Activated CD4-positive, alpha-beta T cell treated with anti-CD3 and anti-CD28 coated beads for 1 hour (primary cell): ENCODE results near the gene CNKSR3.

Source experiments
- DNase-seq: peaks from one replicate; pipeline ENCODE4 v3.0.0-alpha.2; 2020

Gene CNKSR3

DNA sequence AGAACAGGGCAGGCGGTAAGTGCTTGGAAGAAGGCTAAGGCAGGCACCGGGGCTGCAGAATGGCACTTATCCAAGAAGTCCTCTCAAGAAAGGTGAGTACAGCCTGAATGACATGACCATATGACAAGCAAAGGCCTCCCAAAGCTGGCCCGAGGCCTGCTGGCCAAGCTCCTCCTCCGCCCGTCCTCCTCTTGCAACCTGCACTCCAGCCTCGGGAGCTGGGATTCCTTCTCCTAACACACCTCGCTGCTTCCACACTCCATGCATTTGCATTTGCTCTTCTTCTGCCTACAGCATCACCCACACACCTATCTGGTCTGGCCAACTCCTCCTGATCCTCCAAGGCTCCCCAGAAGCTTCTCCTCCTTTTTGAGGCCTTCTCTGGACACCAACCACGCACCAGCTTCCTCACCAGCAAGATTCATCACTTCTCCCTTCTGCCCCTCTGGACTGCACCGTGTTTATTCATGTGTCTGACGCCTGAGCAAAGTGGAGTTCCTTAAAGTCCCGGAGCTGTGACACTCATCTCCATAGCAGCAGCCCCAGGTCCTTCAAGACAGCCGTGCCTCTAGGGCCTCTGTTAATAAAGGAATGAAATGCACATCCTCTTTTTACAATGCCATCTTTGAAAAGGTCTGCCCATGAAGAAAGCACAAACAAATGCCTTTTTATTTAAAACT is 32.3 kb downstream of the CNKSR3 start:
- no peak for DNase-seq

DNA sequence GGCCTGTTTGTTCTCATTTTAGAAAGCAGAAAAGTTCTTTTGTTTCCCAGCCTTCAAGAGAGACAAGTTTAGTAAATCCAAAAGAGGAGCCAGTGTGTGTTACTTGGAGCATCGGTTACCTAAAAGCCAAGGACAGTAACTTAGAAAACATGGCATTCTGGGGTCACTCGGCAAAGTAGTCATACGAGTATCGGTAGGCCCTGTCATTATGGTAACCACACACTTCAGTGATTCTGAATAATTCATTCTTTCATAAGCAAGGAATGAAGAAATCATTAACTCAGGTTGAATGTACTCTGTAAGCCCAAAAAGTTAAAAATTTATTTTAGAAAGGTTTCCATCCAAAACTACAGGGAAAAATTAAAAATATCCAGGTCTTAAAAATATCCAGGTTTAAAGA is 34.0 kb downstream of the CNKSR3 start:
- no peak for DNase-seq

DNA sequence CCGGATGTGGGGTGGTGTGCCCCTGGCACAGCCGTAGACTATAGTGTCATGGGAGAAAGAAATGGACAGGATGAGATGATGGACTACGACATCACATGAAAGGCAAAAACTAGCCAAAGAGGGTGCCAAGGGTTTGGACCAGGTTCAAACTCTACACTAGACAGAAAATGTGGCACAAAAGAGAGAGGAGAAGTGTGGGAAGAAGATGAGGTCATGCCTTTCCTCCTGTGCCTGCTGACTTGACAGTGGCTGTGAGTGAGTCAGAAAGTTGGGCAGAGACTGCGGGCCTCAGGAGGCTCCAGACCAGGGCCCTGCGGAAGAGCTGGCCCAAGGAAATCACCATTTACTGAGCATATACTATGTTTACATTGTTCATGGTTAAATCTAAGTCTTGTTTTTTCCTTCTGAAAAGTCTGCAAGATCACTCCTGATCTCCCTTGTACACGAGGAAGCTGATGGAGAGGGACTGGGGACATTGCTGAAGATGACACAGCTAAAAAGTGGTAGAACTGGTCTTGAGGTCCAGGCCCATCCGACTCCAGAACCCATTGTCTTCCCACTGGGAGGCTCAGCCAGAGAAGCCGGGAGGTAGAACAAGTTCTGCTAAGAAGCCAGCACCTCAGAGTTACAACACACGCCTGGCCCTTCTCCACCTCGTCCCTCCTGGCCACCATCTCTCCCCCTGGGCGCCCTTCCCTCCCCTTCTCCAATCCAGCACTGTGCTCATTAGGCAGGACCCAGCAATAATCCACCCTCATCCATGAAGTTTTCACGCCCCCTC is 35.6 kb downstream of the CNKSR3 start:
- DNase-seq, result no peak

DNA sequence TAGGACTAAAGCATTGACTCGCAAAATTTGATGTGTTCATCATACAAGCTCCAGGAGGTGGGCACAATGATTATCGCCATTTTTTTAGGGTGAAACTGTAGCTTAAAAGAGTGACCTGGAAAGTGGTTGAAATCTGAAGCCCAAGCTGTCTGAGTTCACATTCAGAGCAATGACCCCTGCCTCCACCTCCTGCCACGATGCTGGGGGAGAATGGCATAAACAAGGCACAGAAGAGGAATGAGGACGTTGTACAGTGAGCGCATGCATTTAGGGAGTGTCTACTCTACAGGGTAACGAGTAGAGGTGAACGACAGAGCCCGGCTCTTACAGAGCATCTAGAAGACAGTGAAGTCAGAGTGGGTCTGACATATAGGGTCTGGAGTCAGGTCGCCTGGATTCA is 37.2 kb downstream of the CNKSR3 start:
- no peak for DNase-seq

DNA sequence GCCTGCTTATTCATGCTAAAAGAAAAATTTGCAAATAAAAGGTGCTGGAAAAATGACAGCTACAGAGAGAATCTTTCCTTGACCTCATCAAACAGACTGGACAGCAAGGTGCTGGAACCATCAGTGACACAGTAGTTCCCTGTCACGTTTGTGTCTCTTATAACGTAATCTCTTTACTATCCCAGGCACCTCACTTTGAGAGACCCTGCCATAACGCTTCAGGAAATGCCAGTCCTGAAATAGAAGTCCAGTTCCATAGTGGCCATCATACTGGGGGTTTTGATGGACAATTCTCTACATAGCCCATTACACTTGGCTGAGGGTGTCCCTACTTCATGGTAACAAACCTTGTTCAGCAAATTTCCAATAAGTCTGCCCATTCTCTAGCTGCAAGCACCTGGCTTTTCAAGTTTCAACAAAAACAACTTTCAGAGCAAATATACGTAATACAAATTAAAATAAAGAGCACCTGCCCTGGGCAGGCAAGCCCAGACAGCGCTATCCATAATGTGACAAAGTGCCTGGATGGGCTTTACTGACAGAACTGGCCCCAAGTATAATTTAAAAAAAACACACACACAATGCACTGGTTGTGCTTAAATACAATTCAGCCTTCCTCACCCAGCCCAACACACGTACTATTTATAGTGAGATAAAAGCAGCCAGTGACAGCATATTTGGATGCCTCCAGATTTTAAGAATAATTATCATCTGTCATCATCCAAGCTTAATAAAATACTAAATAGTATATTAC is 38.7 kb downstream of the CNKSR3 start:
- DNase-seq, result no peak

DNA sequence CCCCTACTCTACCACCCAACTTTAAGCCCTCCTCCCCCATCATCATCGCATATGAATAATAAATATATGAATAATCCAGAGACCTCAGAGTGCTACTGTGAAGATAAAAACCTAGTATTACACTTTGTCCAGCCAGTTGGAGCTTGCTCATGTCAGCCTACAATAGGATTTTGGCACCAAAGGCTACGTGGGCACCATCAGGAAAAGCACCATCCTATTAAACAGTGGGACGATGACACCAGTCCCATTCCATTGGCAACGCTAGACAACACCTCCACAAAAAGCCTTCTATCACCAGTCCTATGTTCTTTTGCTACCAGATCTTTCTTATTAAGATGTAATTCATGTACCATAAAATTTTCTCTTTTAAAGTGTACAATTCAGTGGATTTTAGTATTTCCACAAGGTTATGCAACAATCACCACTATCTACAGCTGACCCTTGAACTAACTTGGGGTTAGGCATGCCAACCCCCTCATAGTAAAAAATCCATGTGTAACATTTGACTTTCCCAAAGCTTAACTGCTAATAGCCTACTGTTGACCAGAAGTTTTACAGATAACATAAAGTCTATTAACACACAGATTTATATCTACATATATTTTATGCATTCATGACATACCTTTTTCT is 41.1 kb downstream of the CNKSR3 start:
- no peak for DNase-seq

DNA sequence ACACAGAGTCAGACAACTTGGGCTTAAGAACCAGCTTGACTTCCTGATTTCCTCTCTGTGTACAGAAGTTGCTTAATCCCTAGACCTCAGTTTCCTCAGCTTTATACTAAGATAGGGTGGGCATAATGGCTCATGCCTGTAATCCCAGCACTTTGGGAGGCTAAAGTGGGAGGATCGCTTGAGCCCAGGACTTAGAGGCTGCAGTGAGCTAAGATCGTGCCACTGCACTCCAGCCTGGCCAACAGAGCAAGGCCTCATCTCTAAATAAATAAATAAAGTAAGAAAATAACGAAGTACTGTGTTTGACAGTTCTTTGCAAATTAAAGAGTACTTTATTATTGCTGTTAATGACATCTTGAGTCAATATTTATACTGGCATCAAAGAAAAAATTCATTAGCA is 41.7 kb downstream of the CNKSR3 start:
- no peak for DNase-seq

DNA sequence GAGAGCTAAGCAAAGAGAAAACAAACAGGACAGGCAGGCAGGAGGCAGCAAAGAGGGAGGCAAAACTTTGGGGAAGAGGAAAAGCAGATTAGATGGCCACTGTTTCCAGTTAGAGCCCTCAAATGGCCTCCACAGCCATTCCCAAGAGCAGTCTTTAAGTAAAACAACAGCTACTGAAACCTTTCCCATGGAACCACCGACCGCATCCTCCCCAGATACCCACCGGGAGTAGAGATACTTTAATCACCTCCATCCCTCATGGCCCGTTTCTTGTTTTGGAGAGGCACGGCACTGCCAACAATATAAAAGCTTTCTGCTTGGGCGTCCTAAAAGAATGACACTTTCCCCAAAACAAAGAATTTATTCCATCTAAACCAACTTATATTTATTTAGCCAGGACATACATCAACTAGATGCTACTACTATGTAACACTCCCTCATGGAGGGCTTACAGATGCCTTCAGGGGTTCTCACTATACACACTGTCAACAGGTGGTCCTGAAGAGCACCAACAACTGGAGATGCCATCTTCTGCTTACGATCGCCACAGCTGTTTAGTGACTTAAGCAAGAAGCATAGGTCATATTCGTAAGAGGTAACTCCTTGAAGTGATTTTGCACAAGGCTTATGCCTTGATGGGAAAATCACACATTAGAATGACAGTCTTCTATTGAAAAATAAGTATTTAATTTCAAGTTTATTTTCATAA is 43.4 kb downstream of the CNKSR3 start:
- DNase-seq, result no peak

DNA sequence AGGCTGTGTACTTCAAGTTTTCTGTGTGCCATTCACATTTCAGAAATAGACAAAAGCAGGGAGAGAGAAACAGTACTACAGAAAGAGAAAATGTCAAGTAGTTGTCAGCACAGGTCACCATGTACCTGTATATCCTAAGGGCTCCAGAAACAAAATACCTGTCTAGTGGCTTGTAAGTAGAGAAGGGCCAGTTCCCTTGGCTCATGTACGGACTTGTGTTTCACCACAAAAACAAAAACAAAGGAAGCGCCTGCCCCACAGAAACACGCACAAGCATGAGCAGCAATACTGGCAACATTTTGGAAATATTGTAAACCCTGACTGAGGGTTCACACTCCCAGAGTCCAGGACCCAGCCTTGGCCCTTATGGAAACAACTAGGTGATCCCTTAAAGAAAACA is 44.3 kb downstream of the CNKSR3 start:
- DNase-seq, result no peak

DNA sequence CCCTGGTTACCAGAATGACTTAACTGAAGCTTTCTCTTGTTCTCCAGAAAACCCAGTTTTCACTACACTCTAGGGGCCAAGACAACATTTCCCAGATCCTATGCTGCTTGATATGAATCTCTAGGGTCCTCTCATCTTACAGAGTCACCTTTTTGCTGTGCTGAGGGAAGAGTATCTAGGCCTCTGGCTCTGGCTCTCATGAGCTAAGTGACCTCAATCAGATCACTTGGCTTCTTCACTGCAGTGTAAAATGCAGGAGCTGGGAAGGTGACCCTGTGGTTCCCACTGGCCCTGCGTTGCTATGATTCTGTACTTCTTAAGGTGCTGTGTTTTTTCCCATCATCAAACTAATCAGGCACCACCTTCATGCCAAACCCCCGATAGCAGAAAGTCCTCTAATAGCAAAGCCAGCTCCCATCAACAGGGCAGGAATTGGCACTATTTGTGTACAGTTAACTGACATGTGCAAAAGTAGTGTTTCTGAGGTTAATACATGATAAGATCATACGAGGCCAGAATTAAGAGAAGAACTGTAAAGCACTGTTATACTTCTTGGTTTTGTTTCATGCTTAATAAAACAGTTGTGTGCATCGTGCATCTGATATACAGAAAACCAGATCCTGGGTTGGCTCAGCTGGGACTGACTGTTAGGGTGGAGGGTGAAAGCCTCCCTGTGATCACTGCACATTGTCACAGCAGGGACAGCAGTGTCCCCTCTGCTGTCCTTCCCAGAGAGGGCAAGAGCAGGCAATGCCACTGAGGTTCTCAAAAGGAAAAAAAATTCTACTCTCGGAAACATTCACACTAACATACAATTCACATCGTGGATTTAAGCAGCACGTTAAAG is 46.7 kb downstream of the CNKSR3 start:
- no peak for DNase-seq

DNA sequence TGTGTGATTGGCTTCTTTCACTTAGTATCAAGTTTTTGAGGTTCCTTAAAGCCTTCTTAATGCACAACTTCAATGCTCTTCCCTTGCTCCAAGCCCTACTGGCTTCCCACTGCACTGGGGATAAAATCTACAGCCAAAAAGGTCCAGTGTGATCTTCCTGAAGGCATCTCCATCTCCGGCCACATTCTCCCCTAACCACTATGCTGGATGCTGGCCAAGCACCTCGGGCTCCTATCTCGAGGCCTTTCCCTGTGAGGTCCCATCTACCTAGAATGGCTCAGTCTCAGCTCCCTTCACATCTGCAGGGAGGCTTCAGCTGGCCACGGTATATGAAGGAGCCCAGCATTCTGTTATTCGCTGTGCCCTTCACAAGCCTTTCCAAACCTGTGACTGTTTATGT is 48.1 kb downstream of the CNKSR3 start:
- no peak for DNase-seq

DNA sequence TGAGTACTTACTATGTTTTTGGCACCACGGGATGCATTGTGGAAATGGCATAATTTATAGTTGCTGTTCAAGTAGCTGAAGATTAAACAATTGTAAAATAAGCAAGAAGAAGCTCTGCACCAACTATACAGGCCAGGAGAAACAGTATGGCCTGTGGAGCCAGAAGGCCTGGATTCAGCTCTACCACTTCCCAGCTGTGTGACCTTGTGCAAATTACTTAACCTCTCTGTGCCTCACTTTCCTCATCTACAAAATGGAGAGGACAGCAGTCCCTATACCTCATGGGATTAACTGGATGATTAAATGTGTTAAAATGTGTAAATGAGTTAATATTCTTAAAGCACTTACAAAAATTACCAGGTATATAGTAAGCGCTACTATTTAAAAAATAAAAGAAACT is 49.1 kb downstream of the CNKSR3 start:
- DNase-seq, result no peak

DNA sequence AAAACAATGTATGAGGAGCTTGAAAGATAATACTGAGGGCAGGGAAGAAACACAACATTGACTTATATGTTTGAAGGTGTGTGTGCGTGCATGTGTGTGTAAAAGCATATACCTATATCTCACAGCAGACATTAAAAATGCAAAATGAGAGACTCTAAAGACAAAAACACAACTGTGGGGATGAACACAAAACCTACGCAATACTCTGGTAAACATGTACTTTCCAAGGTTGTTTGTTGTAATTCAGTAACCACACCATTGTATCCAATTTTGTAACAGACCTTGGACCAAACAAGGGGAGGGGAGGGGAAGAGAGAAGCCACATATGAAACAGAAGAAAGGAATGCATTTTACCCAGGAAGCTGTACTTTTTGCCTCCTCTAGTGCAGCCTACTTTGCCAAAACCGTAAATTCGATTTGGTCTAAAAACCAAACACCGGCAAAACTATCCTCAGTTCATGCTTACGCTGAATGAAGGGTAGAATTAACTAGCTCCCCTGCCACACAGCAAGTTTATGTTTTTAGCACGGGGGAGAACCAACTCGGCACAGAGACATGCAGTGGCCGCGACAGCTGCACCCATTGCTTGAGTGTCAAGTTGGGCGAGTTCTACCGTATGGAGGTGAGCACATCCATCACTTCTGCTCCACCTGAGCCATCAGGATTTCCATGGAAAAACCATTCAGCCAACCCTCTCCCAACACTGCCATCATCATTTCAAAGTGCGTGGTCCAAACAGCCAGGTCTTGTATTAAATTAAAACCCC is 50.0 kb downstream of the CNKSR3 start:
- no peak for DNase-seq

DNA sequence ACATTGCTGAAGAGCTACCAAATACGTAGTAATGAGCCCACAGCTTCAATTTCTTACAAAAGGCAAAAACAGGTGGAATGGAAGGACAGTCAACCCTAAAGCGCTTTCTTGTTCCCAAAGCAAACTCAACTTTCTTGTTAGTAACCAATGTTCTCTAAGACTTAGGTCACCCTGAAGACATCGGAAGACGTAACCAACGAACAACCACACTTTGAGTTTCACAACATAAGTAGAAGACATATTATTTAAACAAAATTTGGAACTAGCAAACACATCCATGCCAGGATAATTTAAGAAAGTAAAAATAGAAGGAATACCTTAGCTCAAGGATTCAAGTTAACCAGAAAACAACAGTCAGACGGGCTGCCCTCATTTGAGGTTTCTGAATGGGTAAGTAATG is 51.0 kb downstream of the CNKSR3 start:
- no peak for DNase-seq

DNA sequence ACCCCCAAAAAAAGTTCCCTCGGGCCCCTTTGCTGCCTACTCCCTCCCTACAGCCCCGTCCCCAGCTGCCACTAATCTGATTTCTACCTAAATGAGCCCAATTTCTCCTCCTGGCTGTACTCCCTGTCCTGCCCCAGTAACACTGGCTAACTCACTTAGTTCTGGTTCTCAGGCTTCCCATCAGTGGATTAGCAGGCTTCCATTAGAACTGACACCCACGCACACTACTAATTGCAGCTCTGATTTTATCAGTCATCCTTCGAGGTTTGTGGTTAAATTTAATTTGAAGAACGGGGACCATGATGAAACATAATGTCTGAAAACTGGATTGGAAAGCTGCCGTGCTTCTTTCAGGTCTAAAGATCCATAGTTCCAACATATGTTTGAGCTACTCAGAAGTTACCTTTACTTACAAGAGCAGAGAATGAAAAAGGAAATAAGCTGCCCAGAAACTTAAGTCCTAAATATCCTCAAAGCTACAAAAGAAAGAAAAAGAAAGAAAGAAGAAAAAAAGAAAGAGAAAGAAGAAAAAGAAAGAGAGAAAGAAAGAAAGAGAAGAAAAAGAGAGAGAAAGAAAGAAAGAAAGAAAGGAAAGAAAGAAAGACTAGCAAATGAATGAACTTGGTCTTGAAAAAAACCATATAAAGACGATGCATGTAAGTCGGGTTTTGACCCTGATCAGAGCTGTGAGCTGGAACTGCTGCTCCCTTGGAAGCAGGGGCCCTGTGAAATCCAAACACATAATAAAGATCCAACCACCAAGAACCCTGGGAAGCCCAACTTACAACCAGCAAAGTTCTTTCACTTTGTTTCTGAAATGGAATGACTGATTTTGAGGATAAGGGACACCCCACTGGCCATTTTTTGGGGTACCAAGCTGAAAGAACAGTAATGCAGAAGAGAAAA is 51.7 kb downstream of the CNKSR3 start:
- no peak for DNase-seq

DNA sequence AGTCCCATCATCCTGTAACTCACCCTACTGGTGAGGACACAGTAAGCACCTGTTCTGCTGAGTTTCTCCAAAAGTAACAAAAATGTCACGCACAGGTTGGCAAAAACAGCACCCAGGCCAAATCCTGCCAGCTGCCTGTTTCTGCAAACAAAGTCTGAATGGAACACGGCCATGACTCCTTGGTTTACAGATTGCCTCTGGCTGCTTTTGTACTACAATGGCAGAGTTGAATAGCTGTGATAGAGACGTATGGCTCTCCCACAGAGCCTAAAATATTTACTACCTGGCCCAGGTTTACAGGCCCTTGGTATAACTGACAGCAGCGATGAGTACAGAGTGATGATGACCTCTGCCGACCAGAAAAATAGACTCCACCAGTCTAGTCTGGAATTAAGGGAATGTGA is 52.6 kb downstream of the CNKSR3 start:
- no peak for DNase-seq

DNA sequence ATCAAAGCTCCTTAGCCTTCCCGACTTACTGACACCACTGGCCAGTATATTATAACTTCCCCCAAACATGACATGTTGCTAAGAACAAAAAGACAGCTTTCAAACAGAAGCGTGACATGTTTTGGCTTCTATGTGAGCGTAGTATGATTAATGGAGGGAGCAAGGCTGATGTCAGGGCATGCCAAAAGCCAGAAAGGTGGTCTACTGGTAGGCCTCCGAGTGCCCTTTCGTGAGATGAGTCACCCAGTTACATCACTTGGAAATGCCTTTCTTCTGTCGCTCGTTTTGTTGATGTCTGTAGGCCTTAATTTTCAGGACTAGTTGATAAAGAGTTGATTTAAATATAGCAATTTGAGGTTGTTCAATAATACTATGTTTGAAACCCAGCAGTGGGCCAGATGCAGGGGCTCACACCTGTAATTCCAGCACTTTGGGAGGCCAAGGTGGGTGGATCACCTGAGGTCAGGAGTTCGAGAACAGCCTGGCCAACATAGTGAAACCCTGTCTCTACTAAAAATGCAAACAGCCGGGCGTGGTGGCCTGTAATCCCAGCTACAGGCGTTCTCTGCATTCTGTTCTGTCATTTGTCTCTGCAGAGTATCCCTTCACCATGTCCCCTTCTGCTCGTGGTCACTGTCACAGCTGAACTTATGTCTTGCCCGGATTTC is 53.3 kb downstream of the CNKSR3 start:
- no peak for DNase-seq

DNA sequence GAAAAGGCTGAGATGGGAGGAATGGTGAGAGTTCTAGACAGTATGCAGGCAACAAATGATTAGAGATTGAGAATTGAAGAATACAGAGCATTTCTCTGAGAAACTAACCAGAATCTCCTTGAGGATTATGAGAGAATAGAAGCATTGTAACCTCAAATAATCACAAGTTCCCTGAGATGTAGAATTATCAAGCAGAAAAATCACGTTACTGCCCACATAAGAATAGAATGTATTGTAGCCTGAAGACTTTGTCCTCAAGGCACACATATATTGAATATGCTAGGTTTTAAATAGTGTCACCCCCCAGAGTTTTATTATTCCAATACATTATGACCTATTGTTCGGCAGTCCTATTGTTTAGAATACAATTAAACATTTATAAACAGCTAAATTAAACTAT is 57.2 kb downstream of the CNKSR3 start:
- no peak for DNase-seq

DNA sequence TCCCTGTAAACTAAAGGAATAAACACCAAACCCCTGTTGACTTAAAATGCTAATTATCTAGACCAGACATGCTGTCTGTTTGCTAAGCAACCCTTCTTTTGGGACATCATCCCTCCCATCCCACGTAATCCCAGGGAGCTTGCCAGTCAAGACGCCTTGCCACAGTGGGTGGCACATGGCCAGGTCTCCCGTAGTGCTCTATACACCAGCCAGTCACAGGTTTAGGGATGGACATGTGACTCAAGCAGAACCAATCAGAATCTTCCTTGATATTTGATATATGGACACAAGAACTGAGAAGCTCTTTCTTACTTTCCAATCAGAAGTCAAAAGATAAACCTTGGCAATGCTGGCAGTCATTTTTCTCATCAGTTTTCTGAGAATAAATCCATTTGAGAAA is 60.0 kb downstream of the CNKSR3 start:
- DNase-seq, result no peak
